Fibroblast of pulmonary artery (primary cell): ENCODE measurements around the gene CBLB.
A peak's percentile ranks its signal among the peaks of the same experiment; 100 is the strongest.

ENCODE experiments used
- DNase-seq: peaks from one replicate; pipeline ENCODE4 v3.0.0-alpha.2; 2010; ENCODE audit warnings: low read depth
- H3K4me3 ChIP-seq: replicated peaks from 2 replicates; pipeline ENCODE4 v1.5.1; 2011; ENCODE audit warnings: low read depth, mild to moderate bottlenecking, control low read depth, low read length, moderate library complexity
- TF ChIP-seq, protein P1 (sequence below): IDR thresholded peaks from 2 replicates; pipeline ENCODE4 v1.5.1; 2011; ENCODE audit warnings: mild to moderate bottlenecking, control low read depth, low read length, inconsistent platforms; ENCODE audit errors: missing control alignments

CBLB gene

DNA sequence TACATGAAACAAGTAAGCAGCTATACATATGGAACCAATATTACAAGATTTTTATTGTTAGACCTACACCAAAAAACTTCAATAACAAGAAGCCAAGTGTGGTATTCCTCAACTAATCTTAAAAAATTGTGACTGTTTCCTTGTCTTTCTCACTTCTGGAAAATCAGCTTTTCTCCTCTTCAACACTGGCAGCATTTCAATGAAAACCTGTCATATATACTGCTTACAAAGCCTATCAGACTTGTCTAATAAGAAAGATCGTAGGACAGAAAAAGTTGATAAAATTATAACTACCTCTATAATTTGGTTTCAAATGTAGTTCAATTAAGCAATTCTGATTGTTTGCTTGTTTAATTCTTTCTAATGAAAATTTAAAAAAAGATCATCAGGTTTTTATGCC, 55.1 kb downstream of the CBLB start:
- H3K4me3 ChIP-seq: no peak overlapping the region
- TF ChIP-seq, protein P1, sequence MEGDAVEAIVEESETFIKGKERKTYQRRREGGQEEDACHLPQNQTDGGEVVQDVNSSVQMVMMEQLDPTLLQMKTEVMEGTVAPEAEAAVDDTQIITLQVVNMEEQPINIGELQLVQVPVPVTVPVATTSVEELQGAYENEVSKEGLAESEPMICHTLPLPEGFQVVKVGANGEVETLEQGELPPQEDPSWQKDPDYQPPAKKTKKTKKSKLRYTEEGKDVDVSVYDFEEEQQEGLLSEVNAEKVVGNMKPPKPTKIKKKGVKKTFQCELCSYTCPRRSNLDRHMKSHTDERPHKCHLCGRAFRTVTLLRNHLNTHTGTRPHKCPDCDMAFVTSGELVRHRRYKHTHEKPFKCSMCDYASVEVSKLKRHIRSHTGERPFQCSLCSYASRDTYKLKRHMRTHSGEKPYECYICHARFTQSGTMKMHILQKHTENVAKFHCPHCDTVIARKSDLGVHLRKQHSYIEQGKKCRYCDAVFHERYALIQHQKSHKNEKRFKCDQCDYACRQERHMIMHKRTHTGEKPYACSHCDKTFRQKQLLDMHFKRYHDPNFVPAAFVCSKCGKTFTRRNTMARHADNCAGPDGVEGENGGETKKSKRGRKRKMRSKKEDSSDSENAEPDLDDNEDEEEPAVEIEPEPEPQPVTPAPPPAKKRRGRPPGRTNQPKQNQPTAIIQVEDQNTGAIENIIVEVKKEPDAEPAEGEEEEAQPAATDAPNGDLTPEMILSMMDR: no peak
- DNase-seq: no peak

GRCh38 chr3:105812194-105812586, 56.6 kb downstream of the CBLB start:
- TF ChIP-seq, protein P1: no peak
- peak; percentile 64 for DNase-seq
- no peak overlapping the region for H3K4me3 ChIP-seq

- no peak overlapping the region for H3K4me3 ChIP-seq
- DNase-seq: no peak
- TF ChIP-seq, protein P1: no peak
Observed at GRCh38 chr3:105811518-105812193, 57.2 kb downstream of the CBLB start.

DNA sequence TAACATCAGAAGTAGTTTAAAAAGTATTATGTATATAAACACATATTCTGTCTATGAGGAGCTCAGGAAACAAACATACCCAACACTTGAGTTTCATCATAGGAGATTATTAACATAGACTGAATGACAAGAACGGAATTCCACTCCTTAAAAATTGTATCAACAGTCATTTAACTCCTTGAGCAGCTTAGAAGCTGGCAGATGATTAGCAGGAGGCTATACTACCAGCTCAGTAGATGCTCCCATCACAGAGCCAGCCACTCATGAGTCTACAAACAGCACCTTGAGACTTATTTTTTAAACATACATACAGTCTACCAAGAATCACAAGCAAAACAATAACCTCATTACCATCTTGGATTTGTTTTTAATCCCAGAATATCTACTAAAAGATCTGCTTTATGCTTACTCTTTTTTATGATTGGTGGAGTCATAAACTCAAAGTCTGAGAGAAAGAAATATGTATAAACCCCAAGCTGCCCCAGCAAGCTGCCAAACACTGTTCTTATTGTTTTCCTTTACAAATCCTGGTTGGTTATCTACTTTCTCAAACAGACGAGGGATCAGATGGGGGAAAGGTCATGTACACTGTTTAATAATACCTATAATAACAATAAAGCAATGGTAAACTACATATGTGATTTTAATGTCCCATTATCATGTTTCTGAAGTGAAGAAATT, 59.5 kb downstream of the CBLB start:
- TF ChIP-seq, protein P1: no peak
- no peak overlapping the region for H3K4me3 ChIP-seq
- no peak for DNase-seq

- TF ChIP-seq, protein P1: no peak
- no peak for DNase-seq
- no peak overlapping the region for H3K4me3 ChIP-seq
Observed at GRCh38 chr3:105807701-105808100, 61.1 kb downstream of the CBLB start.

GRCh38 chr3:105807146-105807545, 61.7 kb downstream of the CBLB start:
- H3K4me3 ChIP-seq: no peak overlapping the region
- DNase-seq: no peak
- TF ChIP-seq, protein P1: no peak
